ENCODE results near the gene SPINK6. TPM values are rescaled to one million over a fixed set of nuclear protein-coding genes. Genes with fewer than 3 reads are reported as not detected.

Gene SPINK6
- total RNA-seq (not detected), polyA plus RNA-seq (not detected)
- long read RNA-seq, donor 1: 0 reads
- long read RNA-seq, donor 2: 0 reads
- long read RNA-seq, donor 3: 0 reads
- long read RNA-seq, donor 4: 0 reads
- long read RNA-seq, donor 5: 0 reads
- long read RNA-seq, donor 6: 0 reads
- long read RNA-seq, donor 7: 0 reads
- long read RNA-seq, donor 8: 0 reads
- long read RNA-seq, donor 9: 0 reads
- long read RNA-seq, donor 10: 0 reads

- WGBS, 5 donors: 92 to 99% (median 95%) methylated on average over 2 of the region's 2 CpGs
- H3K36me3 ChIP-seq: no peaks in the 10 kb centered on the region
- H3K9me3 ChIP-seq: no peaks in the 10 kb centered on the region
- no peak within 1 kb of the TSS for H3K4me3 ChIP-seq
- H3K4me1 ChIP-seq: peaks cover 0 to 21% (median 7%) of the 10 kb centered on the region in 4 donors
- intact Hi-C loops (cut with DNase I; ENCODE audit: low total_unique reads): no loop called here
- no peak for DNase-seq
- no peaks in the 10 kb centered on the region for H3K27me3 ChIP-seq
- no peak within 1 kb of the TSS for H3K27ac ChIP-seq
- TF ChIP-seq POLR2AphosphoS5 (IDR thresholded peaks at IDR 0.05) (no peak), EP300 (IDR thresholded peaks at IDR 0.05) (no peak), CTCF (IDR thresholded peaks at IDR 0.05) (no peak), POLR2A (IDR thresholded peaks at IDR 0.05) (no peak)
These were observed at the start of gene SPINK6 for GRCh38 chr5:148202531-148203203. SPINK6 (plus strand) TSS chr5:148203042; CDS start chr5:148203097, 55 bp downstream.

- Histone ChIP-seq H3K4me1 (no peaks in the 10 kb centered on the region), H3K27me3 (no peaks in the 10 kb centered on the region), H3K4me3 (no peak overlapping the region), H3K36me3 (no peaks in the 10 kb centered on the region), H3K9me3 (no peaks in the 10 kb centered on the region), H3K27ac (no peak overlapping the region)
- DNase-seq: no peak
- TF ChIP-seq EP300 (IDR thresholded peaks at IDR 0.05) (no peak), POLR2AphosphoS5 (IDR thresholded peaks at IDR 0.05) (no peak), CTCF (IDR thresholded peaks at IDR 0.05) (no peak)
- 82 to 92% (median 88%) methylated on average over 1 of the region's 1 CpG for WGBS, 5 donors
- intact Hi-C loops (cut with DNase I; ENCODE audit: low total_unique reads): no loop called here
These were observed 46.2 kb upstream of the SPINK6 start for GRCh38 chr5:148156609-148157008.

- no peaks in the 10 kb centered on the region for H3K9me3 ChIP-seq
- no peak overlapping the region for H3K27ac ChIP-seq
- H3K27me3 ChIP-seq: no peaks in the 10 kb centered on the region
- 85 to 100% (median 98%) methylated on average over 1 of the region's 1 CpG for WGBS, 5 donors
- intact Hi-C loops (cut with DNase I; ENCODE audit: low total_unique reads): no loop called here
- TF ChIP-seq CTCF (IDR thresholded peaks at IDR 0.05) (no peak), POLR2A (IDR thresholded peaks at IDR 0.05) (no peak), EP300 (IDR thresholded peaks at IDR 0.05) (no peak), POLR2AphosphoS5 (IDR thresholded peaks at IDR 0.05) (no peak)
- DNase-seq: no peak
- H3K4me3 ChIP-seq: no peak overlapping the region
- no peaks in the 10 kb centered on the region for H3K4me1 ChIP-seq
- no peaks in the 10 kb centered on the region for H3K36me3 ChIP-seq
These were observed 40.8 kb upstream of the SPINK6 start for GRCh38 chr5:148162038-148162437.

- H3K27ac ChIP-seq: no peak overlapping the region
- DNase-seq: no peak
- TF ChIP-seq POLR2AphosphoS5 (IDR thresholded peaks at IDR 0.05) (no peak), EP300 (IDR thresholded peaks at IDR 0.05) (no peak), POLR2A (IDR thresholded peaks at IDR 0.05) (no peak), CTCF (IDR thresholded peaks at IDR 0.05) (no peak)
- no peaks in the 10 kb centered on the region for H3K9me3 ChIP-seq
- WGBS, 5 donors: 78 to 94% (median 83%) methylated on average over 1 of the region's 1 CpG
- H3K27me3 ChIP-seq: no peaks in the 10 kb centered on the region
- no peaks in the 10 kb centered on the region for H3K36me3 ChIP-seq
- intact Hi-C loops (cut with DNase I; ENCODE audit: low total_unique reads): no loop called here
- H3K4me3 ChIP-seq: no peak overlapping the region
- no peaks in the 10 kb centered on the region for H3K4me1 ChIP-seq
These were observed 39.5 kb upstream of the SPINK6 start for GRCh38 chr5:148163345-148163744.
